Right atrium auricular region (tissue), 2 donors: Measurements from ENCODE around the gene GRAP2. TPM values are rescaled to one million over a fixed set of nuclear protein-coding genes. Genes with fewer than 3 reads are reported as not detected.
A peak's percentile ranks its signal among the peaks of the same experiment; 100 is the strongest.

Source experiments
- DNase-seq: peaks from one replicate; pipeline ENCODE4 v3.0.0-alpha.2; 2019; ENCODE audit warnings: low spot score
- H3K27ac ChIP-seq, 2 donors: fragments of 200-600 bp; sonication (generic); 1 replicate in 1 of 2; 2 replicates in 1 of 2; pipeline ENCODE4 v1.5.1; 2016 to 2019
- H3K27me3 ChIP-seq, 2 donors: fragments of 200-600 bp; sonication (generic); one replicate each; pipeline versions ENCODE4 v1.5.1 to v1.6.0; 2017 to 2019
- H3K36me3 ChIP-seq: fragments of 200-600 bp; sonication (generic); one replicate; pipeline ENCODE4 v1.5.1; 2016
- H3K4me1 ChIP-seq, 2 donors: fragments of 200-600 bp; sonication (generic); one replicate each; pipeline versions ENCODE4 v1.5.1 to v1.6.0; 2017 to 2019
- H3K4me3 ChIP-seq, 2 donors: fragments of 200-600 bp; sonication (generic); 1 replicate in 1 of 2; 2 replicates in 1 of 2; pipeline ENCODE4 v1.5.1; 2017 to 2019; ENCODE audit warnings: mild to moderate bottlenecking in 1 of 2, moderate library complexity in 1 of 2
- H3K9me3 ChIP-seq, 2 donors: fragments of 200-600 bp; sonication (generic); one replicate each; pipeline ENCODE4 v1.5.1; 2019
- CTCF ChIP-seq, 2 donors: fragments of 200-600 bp; sonication (generic); IDR thresholded peaks; one replicate each; pipeline ENCODE4 v1.5.1; 2019; ENCODE audit warnings: antibody characterized with exemption in 2 of 2
- total RNA-seq, 2 donors: library from RNA; depleted of rRNA; stranded (reverse); fragments of >200 nt; gene quantifications; one replicate each; pipeline ENCODE4 v1.1.0, GENCODE V29; 2016

The GRAP2 gene
- total RNA-seq, 2 donors from 2014 or later, result 1.3 to 2.4 TPM

DNA sequence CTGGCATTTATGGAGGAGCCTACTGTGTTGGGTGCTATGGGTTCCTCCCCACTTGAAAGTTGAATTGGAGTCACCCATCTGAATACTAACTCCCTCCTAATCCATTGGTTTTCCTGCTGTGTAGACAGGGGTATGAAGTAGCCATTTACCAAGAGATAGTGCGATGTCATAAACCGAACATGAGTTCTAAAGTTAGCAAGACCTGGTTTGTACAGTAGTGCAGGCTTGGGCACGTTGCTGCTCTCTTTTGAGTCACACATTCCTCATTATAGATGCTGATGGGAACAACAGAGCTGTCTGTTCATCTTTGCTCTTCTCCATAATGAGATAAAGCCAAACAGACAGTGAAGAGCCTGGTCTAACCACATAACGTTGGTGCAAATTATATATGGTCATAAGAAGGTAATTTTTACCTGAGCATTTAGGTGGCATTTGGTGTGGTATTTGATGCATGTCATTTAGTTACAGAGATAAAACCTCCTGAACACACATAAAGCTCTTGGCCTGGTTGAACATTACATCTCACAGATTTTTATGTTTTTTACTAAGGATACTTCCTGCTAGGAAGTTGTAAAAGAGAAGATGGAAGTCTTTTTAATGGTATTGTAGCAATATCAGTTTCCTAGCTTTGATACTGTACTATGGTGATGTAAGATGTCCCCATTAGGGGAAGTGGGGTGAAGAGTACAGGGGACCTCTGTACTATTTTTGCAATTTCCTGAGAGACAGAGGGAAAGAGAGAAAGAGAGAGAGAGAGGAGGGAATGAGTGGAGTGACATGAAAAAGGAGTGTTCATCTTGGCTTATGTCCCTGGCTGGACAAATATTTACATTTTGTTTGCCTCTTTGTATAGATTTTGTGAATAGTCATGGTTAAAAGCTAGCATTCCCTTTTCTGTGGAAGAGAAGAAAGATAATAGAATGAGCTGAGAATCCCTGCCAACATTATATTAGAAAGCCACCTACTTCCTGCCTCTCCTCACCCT lies 27.9 kb downstream of the GRAP2 start:
- H3K27me3 ChIP-seq, result no peaks in the 10 kb centered on the region
- no peak for TF ChIP-seq CTCF (IDR thresholded peaks at IDR 0.05)

DNA sequence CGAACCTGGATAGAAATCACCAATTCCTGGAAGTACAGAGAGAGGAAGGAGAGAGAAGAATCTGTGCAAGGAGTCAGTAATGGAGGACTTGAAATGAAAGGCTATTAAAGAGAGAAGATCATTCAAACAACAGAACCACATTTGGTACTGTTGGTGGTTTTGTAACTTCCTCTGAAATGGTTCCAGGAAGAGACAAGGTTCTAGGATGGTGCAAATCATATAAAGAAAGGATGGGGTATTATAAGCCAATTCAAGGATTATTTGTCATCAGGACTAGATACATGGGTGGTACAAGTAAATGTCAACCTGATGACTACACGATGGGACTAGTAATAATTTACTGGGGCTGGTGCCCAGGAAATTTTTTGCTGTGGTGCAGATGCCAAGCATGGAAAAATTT lies 30.4 kb downstream of the GRAP2 start:
- DNase-seq, result no peak
- no peaks in the 10 kb centered on the region for H3K27me3 ChIP-seq

More for the DNA sequence above, 27.9 kb downstream of the GRAP2 start:
- no peak for DNase-seq
- H3K4me1 ChIP-seq, result no peaks in the 10 kb centered on the region
- no peaks in the 10 kb centered on the region for H3K9me3 ChIP-seq
- no peak overlapping the region for H3K4me3 ChIP-seq
- no peaks in the 10 kb centered on the region for H3K36me3 ChIP-seq
- H3K27ac ChIP-seq, result no peak overlapping the region

GRCh38 chr22:39932166-39932565 lies 31.3 kb downstream of the GRAP2 start:
- no peak for DNase-seq
- no peaks in the 10 kb centered on the region for H3K36me3 ChIP-seq
- no peaks in the 10 kb centered on the region for H3K9me3 ChIP-seq
- no peak overlapping the region for H3K4me3 ChIP-seq
- no peak for TF ChIP-seq CTCF (IDR thresholded peaks at IDR 0.05)
- no peak overlapping the region for H3K27ac ChIP-seq
- no peaks in the 10 kb centered on the region for H3K4me1 ChIP-seq
- no peaks in the 10 kb centered on the region for H3K27me3 ChIP-seq

More for the DNA sequence above, 30.4 kb downstream of the GRAP2 start:
- Histone ChIP-seq H3K27ac (no peak overlapping the region), H3K4me1 (no peaks in the 10 kb centered on the region), H3K9me3 (no peaks in the 10 kb centered on the region), H3K4me3 (no peak overlapping the region), H3K36me3 (no peaks in the 10 kb centered on the region)
- no peak for TF ChIP-seq CTCF (IDR thresholded peaks at IDR 0.05)

GRCh38 chr22:39932918-39933649 lies 32.2 kb downstream of the GRAP2 start:
- no peaks in the 10 kb centered on the region for H3K27me3 ChIP-seq
- H3K27ac ChIP-seq, result no peak overlapping the region
- no peaks in the 10 kb centered on the region for H3K36me3 ChIP-seq
- H3K9me3 ChIP-seq, result no peaks in the 10 kb centered on the region
- peak in 1 of 2 donors; percentile 60 for TF ChIP-seq CTCF (IDR thresholded peaks at IDR 0.05)
- no peak overlapping the region for H3K4me3 ChIP-seq
- DNase-seq, result no peak
- H3K4me1 ChIP-seq, result no peaks in the 10 kb centered on the region

GRCh38 chr22:39933741-39934140 lies 32.9 kb downstream of the GRAP2 start:
- no peak overlapping the region for H3K27ac ChIP-seq
- no peaks in the 10 kb centered on the region for H3K27me3 ChIP-seq
- TF ChIP-seq CTCF (IDR thresholded peaks at IDR 0.05), result no peak
- H3K4me3 ChIP-seq, result no peak overlapping the region
- H3K9me3 ChIP-seq, result no peaks in the 10 kb centered on the region
- no peak for DNase-seq
- no peaks in the 10 kb centered on the region for H3K36me3 ChIP-seq
- no peaks in the 10 kb centered on the region for H3K4me1 ChIP-seq
